ENCODE data around the gene SERPINA3. TPM values are rescaled to one million over a fixed set of nuclear protein-coding genes. Genes with fewer than 3 reads are reported as not detected.
"Not testable (repeated sequence)": the region's sequence is repeated elsewhere in the genome, so short reads cannot be mapped to it uniquely, and the experiment has no call there.

Gene SERPINA3
- total RNA-seq = 10 to 100 TPM; 12.2 to 16.9 TPM
- long read RNA-seq, transcript SERPINA3-201 (5 exons, 1,589 nt) = major isoform, 8 of 28 reads
- long read RNA-seq, partial matches to known transcripts = 14 of 28 reads
- long read RNA-seq, other reads (novel, unspliced or antisense) = 0 of 28 reads

DNA sequence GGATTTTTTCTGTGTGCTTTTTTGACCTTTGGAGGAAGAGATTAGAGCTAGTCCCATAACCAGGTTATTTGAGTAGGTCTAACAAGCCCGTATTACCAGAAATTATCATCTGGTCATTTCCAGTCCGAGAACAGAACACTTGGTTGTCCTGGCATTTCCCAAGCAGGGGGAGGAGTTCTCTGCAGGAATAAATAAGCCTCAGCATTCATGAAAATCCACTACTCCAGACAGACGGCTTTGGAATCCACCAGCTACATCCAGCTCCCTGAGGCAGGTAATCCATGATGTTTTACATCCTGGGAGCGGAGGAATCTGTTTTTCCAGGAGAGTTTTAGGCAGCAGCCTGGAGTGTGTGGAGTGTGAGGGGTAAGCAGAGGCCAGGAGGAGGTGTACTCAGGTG, at the start of gene SERPINA3:
Gene SERPINA3 (plus strand): TSS at position 218 of the 400 bp plus-strand sequence. CDS start 2,051 bp downstream, outside the sequence.
- ATAC-seq (no peak), DNase-seq (no peak)
- intact Hi-C loops (cut with DNase I, micrococcal nuclease) = no loop called here

DNA sequence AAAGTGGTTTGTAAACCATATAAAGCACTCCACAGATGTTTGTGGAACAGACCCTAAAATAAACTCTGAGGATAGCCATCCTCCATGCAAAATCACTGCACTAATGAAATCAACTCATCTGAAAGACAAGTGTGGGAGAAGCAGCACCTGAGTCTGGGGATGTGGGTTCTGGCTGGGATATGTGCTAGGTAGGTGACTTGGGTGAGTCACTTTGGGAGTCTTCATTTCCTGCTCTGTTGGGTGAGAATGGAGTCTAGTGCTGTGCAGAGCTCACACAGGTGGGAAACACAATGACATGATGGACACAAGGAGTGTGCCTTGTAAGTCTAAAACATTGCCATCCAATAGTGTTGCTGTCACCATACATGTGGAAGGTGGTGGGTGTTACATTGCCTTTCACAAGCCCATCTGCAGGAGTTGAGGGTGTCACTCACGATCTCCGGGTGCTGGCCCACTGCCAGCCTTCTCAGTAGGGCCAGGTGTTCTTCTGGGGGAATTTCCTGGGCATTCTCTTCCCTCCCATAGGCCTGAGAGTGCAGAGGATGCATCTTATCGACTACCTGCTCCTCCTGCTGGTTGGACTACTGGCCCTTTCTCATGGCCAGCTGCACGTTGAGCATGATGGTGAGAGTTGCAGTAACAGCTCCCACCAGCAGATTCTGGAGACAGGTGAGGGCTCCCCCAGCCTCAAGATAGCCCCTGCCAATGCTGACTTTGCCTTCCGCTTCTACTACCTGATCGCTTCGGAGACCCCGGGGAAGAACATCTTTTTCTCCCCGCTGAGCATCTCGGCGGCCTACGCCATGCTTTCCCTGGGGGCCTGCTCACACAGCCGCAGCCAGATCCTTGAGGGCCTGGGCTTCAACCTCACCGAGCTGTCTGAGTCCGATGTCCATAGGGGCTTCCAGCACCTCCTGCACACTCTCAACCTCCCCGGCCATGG, 49.0 kb upstream of the SERPINA3 start:
- intact Hi-C loops (cut with DNase I, micrococcal nuclease) = no loop called here

DNA sequence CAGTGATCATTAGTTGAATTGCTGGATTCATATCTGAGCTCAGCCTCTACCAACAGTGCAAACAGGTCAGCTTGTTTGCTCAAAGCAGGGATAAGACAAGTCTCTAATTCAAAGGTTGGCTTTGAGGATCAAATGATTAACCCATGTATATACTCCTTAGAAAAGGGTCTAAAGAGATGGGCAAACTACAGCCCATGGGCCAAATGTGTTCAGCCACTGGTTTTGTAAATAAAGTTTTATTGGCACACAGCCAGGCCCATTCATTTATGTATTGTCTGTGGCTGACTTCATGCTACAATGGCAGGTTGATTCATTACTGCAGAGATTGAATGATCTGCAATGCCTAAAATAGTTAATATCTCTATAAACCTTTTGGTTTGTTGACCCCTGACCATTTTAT, 47.8 kb upstream of the SERPINA3 start:
- intact Hi-C loops (cut with DNase I, micrococcal nuclease) = no loop called here
- DNase-seq = no peak
- ATAC-seq = no peak

More for the DNA sequence above, 49.0 kb upstream of the SERPINA3 start:
- ATAC-seq = no peak
- DNase-seq = no peak

DNA sequence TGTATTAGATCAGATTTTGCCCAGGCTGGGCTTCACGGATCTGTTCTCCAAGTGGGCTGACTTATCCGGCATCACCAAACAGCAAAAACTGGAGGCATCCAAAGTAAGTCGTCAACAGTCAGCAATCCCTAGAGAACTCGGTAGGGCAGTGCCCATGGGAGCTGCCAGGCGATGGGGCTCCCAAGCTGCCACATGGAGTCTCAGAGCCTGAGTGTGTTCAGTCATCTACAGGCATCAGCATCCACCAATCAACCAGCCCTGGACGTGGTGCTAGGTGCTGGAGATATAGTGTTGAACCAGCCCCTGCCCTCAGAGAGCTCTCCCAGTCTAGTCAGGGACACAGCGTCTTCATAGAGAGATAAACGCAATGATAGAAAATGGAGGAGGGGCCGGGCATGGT, 44.0 kb upstream of the SERPINA3 start:
- DNase-seq = no peak
- intact Hi-C loops (cut with DNase I, micrococcal nuclease) = no loop called here
- ATAC-seq = no peak

DNA sequence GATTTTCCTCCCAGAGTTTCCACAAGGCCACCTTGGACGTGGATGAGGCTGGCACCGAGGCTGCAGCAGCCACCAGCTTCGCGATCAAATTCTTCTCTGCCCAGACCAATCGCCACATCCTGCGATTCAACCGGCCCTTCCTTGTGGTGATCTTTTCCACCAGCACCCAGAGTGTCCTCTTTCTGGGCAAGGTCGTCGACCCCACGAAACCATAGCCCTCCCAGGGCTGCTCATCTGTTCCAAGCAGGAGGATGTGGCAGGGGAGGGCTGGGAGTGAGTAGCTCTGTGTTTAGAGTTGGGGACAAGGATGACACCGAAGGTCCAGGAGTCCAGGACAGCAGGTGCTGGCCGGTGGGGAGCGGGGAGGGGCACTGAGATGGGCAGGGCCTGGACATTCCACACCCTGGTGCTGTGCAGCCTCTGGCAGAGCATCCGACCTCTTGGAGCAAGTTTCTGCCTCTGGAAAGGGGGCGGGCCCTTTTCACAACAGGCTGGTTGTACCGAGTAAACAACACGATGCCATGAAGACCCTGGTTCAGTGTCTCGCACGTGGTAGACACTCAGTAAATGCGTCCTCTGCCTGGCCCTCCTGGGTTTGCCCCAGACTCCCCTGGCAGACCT, 42.7 kb upstream of the SERPINA3 start:
- no peak for ATAC-seq
- intact Hi-C loops (cut with DNase I, micrococcal nuclease) = no loop called here
- no peak for DNase-seq

DNA sequence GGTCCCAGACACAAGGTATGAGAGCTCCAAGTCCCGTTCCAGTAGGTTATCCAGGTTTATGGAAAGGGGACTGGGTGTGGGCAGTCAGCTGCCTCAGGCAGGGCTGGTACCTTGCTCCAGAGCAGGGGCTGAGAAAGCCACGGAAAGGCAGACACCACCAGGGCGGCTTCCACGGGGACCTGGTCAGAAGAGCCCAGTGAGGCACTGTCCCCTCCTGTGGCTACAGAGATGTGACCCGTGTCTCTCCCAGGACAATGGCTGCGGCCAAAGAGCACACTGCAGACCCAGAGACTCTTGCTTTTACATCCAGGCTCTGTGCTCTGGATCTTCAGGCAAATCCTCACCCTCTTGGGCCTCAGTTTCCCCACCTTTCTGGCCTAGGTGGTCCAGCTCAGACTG, 42.2 kb upstream of the SERPINA3 start:
- DNase-seq (no peak), ATAC-seq (no peak)
- intact Hi-C loops (cut with DNase I, micrococcal nuclease) = no loop called here

DNA sequence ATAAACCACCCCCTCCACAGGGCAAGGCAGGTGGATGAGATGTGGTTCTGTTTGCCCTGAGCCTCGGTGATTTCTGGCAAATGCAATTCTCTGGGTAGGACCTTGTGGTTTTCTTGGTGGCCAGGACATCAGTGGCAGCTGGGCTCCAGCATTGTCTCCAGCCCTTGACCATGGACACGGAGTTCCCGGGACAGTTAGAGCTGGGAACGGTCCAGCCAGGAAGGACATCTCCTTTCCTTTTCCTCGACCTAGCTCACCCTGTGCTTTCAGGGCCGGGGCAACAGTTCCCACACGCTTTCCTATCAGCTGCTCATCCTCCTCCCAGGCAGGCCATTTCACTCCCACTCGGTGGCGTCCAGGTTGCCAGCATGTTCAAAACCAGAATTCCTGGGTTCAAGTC, 41.8 kb upstream of the SERPINA3 start:
- ATAC-seq (no peak), DNase-seq (no peak)
- intact Hi-C loops (cut with DNase I, micrococcal nuclease) = no loop called here

DNA sequence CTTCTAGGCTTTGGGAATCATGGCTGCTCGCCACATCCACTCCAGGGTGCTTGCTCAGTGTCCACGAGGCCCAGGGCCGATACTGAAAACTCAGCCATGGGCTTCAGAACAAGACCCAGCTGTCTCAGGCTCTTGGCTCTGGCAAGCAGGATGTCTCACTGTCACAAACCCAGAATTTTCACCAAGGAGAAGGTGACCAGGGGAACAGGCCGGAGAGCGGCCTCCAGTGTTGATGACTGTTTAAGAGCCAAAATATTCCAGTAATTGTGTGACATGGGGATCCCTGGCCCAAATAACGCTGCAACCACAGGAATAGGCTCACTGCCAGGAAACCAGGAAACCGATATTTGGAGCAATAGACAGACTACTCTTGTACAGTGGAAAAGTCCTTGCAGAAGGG, 40.8 kb upstream of the SERPINA3 start:
- ATAC-seq (no peak), DNase-seq (no peak)
- intact Hi-C loops (cut with DNase I, micrococcal nuclease) = no loop called here

DNA sequence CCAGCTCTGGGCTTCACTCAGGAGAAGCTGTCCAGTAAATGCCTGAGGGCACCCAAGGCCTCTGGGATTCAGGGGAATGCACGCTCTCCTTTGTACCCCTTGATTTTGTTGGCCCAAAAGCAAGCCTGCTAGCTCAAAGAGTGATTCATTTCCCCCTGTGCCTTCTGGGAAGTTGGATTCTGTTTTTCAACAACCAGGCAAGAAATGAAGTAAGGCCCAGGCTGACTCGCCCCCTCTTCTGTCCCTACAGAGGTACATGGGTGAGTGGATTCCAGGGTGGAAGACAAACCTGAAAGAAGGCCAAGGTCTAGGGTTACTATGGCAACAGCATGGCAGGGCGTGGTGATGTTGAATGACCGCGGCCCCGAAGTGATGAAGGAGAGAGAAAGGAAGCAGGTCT, 40.2 kb upstream of the SERPINA3 start:
- intact Hi-C loops (cut with DNase I, micrococcal nuclease) = no loop called here
- ATAC-seq (no peak), DNase-seq (no peak)

DNA sequence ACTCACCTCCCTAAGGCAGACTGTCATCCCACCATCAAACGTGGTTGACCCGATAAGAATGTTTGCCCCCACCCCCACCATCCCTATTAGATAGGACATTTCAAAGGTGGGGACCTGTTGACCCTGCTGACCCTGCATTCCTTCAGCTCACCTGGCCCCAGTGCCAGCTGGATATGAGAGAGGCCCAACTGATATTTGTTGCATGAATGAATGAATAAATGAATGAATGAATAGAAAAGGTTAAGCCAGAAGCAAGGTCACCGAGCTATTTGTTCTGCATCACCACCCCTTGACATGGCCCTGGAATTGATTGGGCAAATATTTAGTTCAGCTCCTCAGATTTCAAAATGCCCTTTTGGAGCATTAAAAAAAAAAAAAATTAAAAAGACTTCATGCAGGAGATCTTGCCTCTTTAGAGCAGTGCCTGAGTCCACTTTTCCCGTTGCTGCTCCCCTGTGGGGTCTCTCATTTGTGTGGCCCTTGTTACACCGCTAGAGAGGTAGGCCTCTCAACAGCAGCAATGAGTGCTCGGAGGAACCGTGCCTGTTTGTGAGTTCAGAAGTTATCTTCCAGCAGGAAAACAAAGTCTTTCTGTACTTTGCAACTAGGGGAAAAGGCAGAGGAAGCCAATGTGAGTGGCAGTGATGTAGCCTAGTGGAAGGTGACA, 39.4 kb upstream of the SERPINA3 start:
- ATAC-seq (no peak), DNase-seq (no peak)
- intact Hi-C loops (cut with DNase I, micrococcal nuclease) = no loop called here

DNA sequence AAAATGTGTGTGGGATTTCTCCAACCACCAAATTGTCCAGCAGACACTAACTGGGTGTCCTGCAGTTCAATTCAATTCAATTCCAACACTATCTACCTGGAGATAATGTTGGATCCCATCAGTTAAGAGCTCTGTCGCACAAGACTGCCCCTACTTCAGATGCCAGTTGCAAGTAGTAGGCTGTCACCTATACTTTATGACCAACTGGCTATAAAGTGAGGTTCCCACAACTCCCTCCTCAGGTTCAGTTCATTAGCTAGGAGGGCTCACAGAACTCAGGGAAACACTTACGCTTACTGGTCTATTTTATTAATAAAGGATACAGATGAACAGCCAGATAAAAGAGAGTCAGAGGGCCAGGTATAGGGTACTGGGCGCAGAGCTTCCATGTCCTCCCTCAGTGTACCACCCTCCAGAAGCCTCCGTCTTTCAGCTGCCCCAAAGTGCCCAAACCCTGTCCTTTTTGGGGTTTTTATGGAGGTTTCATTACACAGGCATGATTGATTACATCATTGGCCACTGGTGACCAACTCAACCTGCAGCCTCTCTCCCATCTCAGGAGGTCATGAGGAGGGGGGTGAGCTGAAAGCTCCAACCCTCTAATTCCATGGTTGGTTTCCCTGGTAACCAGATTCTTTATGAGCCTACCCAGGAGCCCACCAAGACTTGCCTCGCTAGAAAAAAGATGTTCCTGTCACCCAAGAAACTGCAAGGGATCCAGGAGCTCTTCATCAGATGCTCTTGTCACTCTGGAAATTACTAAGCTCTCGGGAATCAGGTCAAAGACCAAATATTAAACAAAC, 38.5 kb upstream of the SERPINA3 start:
- intact Hi-C loops (cut with DNase I, micrococcal nuclease) = no loop called here
- no peak for DNase-seq
- no peak for ATAC-seq

DNA sequence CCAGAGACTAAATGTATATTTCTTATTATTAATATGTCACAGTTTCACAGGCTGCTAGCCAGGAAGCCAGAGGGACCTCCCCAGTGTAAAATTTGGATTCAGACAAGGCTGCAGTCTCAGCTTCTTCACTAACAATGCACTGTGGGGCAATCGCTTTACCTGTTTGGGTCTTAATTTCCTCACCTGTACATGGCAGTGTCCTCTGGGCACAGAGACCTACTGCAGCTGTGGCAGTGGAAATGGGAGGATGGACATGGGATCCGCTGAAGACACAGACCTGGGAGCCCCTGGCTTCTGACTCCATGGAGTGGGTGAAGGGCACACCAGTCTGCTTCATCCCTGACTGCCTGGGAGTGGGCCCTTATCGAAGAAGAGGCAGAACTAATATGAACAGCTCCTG, 37.9 kb upstream of the SERPINA3 start:
- intact Hi-C loops (cut with DNase I, micrococcal nuclease) = no loop called here
- no peak for DNase-seq
- ATAC-seq = no peak

DNA sequence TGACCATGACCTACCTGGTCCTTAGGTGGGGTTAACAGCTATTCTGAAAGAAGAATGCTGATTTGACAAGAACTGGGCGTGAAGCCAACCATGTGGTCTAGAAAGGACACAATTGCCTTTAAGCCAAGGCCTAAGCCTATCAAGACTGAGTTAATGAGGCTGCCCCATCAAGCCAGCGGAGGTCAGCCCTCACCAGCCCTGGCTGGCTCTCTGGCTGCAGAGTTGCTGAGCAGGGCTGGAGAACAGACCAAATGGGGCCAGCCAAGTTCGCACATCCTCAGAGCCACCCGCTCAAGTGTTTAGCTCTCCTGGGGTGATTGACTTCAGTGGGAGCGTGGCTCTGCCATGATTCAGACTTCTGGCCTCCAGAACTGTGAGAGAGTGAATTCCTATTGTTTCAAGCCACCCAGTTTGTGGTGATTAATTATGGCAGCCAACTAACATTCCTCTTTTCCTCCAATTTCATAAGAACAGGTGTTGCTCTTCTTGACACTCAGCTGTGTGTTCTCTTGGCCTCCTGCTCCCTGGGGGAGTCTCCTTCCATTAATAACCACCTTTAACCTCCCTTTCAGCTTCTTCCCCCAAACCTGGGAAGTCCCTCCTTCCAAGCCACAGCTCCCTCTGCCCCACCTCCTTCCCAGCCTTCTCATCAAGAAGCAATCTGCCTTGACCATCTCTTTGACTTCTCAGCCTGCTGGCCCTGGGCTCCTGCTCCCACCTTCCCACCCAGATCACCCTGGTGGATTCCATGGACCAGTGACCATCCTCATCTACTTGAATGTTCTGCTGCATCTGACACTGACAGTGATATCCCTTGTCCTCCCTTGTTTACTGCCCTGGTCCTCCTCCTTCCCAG, 36.2 kb upstream of the SERPINA3 start:
- DNase-seq = no peak
- intact Hi-C loops (cut with DNase I, micrococcal nuclease) = no loop called here
- no peak for ATAC-seq

DNA sequence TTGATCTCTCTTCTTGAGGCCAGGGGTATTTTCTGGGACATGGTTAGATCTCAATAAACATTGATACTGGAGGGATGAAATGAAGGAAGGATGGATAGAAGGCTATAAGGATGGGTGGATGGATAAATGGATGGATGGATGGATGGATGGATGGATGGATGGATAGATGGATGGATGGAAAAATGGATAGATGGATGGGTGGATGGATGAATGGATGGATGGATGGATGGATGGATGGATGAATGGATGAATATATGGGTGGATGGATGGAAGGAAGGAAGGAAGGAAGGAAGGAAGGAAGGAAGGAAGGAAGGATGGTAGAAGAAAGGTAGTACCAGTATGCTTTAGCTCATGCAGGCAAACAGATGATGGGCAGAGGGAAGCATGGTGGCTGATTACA, 34.7 kb upstream of the SERPINA3 start:
- intact Hi-C loops (cut with DNase I, micrococcal nuclease); DNase-seq; ATAC-seq: not testable (repeated sequence)

DNA sequence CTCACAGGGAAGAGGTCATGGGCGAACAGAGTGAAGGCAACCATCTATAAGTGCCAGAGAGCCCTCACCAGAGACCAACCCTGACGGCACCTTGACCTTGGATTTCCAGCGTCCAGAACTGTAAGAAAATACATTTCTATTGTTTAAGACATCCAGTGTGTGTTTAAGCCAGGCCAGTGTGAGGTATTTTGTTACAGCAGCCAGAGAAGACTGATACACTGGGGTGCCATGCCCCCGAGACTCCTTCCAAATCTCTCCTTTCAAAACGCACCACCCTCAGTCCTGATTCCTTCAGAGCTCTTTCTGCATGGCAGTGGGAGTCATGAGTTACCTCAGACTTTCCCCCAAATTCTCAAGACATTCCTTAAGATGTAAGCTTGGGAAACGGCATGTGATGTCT, 33.5 kb upstream of the SERPINA3 start:
- intact Hi-C loops (cut with DNase I, micrococcal nuclease) = no loop called here
- DNase-seq (no peak), ATAC-seq (no peak)

DNA sequence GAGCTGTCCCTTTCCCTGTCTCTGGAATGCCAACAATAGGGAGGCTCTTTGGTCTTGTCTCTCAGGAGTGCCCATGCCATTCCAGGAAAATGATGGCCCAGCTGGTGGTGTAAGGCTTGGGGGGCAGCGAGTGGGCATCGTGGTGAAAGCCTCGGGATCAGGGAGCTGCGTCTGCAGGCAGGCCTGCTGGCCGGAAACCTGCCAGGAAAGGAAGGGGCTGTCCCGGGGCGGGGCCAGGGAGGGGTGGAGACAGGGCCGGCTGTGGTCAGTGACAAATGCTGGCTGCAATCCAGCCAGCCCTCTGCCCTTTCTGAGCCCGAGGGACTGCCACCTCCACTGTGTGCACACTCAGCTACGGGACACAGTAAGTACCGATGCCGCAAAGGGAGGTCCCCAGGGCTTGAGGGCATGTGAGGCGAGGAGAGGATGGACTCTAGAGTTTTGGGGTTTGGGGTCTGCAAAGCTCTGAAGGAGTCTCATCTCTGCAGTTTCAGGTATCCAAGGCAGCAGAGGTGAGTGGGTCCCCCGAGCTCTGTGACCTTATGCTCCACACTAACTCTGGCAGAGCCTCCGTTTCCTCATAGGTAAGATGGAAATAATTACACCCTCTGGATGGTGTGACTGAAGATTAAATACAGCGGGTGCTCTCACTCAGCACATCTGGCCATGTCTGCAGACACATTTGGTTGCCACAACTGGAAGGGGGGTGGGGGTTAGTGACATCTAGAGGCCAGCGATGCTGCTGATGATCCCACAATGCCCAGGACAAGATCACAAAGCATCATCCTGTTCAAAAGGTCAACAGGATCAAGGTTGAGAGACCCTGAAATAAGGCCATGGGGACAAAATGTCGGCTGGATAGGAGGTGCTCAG, 30.8 kb upstream of the SERPINA3 start, which contains the start of gene SERPINA5:
Gene SERPINA5 (plus strand): TSS at position 300 of the 873 bp plus-strand sequence. CDS start 5,937 bp downstream, outside the sequence.
- DNase-seq = no peak

DNA sequence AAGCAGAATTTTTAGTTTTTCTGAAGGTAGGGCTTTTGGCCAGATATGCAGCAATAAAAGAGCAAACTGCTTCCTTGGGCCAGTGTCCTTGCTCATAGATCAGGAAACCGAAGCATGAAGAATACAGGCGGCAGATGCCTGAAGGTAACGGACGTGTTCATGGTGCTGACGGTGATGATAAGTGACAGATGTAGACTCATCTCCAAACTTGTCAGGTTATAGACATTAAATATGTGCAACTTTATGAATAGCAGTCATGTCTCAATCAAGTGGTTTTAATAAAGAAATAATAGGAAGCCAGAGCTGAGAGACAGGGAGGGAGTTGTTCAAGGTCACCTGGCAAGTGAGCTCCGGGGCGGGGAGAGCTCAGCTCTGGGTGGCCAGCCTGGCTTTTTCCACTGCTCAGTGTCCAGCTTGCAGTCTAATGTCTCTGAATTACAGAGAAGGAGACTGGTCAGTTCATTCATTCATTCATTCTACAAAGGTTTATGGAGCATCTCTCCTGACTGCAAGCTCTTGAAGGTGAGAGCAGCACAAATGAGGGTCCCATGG, 29.9 kb upstream of the SERPINA3 start:
- no peak for DNase-seq
- intact Hi-C loops (cut with DNase I, micrococcal nuclease) = no loop called here
- no peak for ATAC-seq

More for the DNA sequence above, 30.8 kb upstream of the SERPINA3 start, which contains the start of gene SERPINA5:
- intact Hi-C loops (cut with DNase I, micrococcal nuclease) = no loop called here
- no peak for ATAC-seq
